Psoas muscle (tissue), 8 donors: ENCODE results near the gene PTPN3. TPM values are rescaled to one million over a fixed set of nuclear protein-coding genes. Genes with fewer than 3 reads are reported as not detected.

Source experiments
- ATAC-seq, 4 donors: fragments of 200-7000 bp; cut with Tn5 transposase; one replicate each; pipeline ENCODE4 v1.9.1; 2020; ENCODE audit warnings: moderate library complexity in 3 of 4, mild to moderate bottlenecking in 2 of 4
- DNase-seq, 2 donors: peaks; one replicate each; pipeline ENCODE4 v3.0.0-alpha.2; 2020
- H3K27ac ChIP-seq: fragments of 200-600 bp; one replicate; pipeline ENCODE4 v1.8.0; 2022
- H3K27me3 ChIP-seq, 3 donors: fragments of 200-600 bp in 1 of 3; one replicate each; pipeline versions ENCODE4 v1.6.1 to v1.8.0; 2013 to 2022; ENCODE audit warnings: low read length in 2 of 3, mild to moderate bottlenecking in 2 of 3, moderate library complexity in 1 of 3; ENCODE audit not compliant: insufficient read depth in 3 of 3
- H3K36me3 ChIP-seq, 2 donors: fragments of 200-600 bp in 1 of 2; one replicate each; pipeline versions ENCODE4 v1.6.1 to v1.8.0; 2013 to 2022; ENCODE audit warnings: low read depth in 1 of 2, mild to moderate bottlenecking in 1 of 2, moderate library complexity in 1 of 2; ENCODE audit not compliant: insufficient read depth in 1 of 2
- H3K4me1 ChIP-seq: fragments of 200-600 bp; one replicate; pipeline ENCODE4 v1.8.0; 2022
- H3K4me3 ChIP-seq: fragments of 200-600 bp; one replicate; pipeline ENCODE4 v1.8.0; 2022; ENCODE audit warnings: mild to moderate bottlenecking
- H3K9me3 ChIP-seq: fragments of 200-600 bp; one replicate; pipeline ENCODE4 v1.8.0; 2022
- CTCF ChIP-seq: fragments of 200-600 bp; IDR thresholded peaks from one replicate; pipeline ENCODE4 v1.8.0; 2022; ENCODE audit warnings: antibody characterized with exemption
- WGBS, 3 donors: extraction: QIAGEN DNeasy Blood & Tissue Kit; methylation state at CpG; one replicate each; pipeline versions ENCODE4 v1.1.6 to v1.1.7; 2013; 5-methylcytosine and 5-hydroxymethylcytosine counted together
- intact Hi-C, 2 donors: fragments of 100-400 bp; cut with DNase I; formaldehyde crosslinking; loops; one replicate each; pipeline versions ENCODE4 v1.11.0 to v1.14.2; 2022
- polyA plus RNA-seq, 3 donors: library from polyadenylated mRNA; stranded (reverse); fragments of 200-250 nt; gene quantifications; one replicate each; pipeline ENCODE4 v1.2.3, GENCODE V29; 2013
- total RNA-seq, 4 donors: library from RNA; stranded (reverse); fragmentation: NEBNext Ultra II Directional in 2 of 4; extraction: Animal tissue kit (Norgen Biotek cat#: 25700) in 2 of 4; gene quantifications; one replicate each; pipeline versions ENCODE4 v1.2.1 to v1.2.4, GENCODE V29; 2021 to 2023
- donor health status: healthy with polysubstance abuse.
- donor health status: DM: no; HTN: no; CAD: no; lungs with moderate emphysema.
- donor health status: Bipolar disorder and iron deficiency.
- donor health status: healthy.
- donor health status: DM: yes; HTN: yes; CAD: no.
- donor health status: DM: no; HTN: no; CAD: no.
- donor health status: DM: no; HTN: no; CAD: no.
- donor health status: DM: yes; HTN: yes; CAD: no.

Gene PTPN3
- total and polyA plus RNA-seq, 7 donors = 8.8 to 130 (median 46.5) TPM

- DNase-seq (no peak), ATAC-seq (no peak)
- H3K27me3 ChIP-seq = peaks cover 0 to 6% (median 0%) of the 10 kb centered on the region in 3 donors
- 70 to 88% (median 71%) methylated on average over 4 of the region's 4 CpGs for WGBS, 3 donors
- intact Hi-C loops = no loop called here
- H3K9me3 ChIP-seq = no peaks in the 10 kb centered on the region
- peaks cover 22% of the 10 kb centered on the region for H3K4me1 ChIP-seq
- H3K36me3 ChIP-seq = no peaks in the 10 kb centered on the region
- no peak for TF ChIP-seq CTCF
- peak overlapping the region; percentile 85 for H3K27ac ChIP-seq
- H3K4me3 ChIP-seq = peak overlapping the region; percentile 73
These were observed 1.3 kb downstream of the PTPN3 start for GRCh38 chr9:109496841-109497225.

GRCh38 chr9:109496218-109496617 lies 1.9 kb downstream of the PTPN3 start:
- Histone ChIP-seq H3K36me3 (no peaks in the 10 kb centered on the region), H3K27ac (peak overlapping the region; percentile 85), H3K4me3 (no peak overlapping the region), H3K9me3 (no peaks in the 10 kb centered on the region), H3K4me1 (peaks cover 22% of the 10 kb centered on the region), H3K27me3 (peaks cover 0 to 6% (median 0%) of the 10 kb centered on the region in 3 donors)
- TF ChIP-seq CTCF = no peak
- intact Hi-C loops = no loop called here
- 91 to 97% (median 93%) methylated on average over 3 of the region's 3 CpGs for WGBS, 3 donors
- ATAC-seq (no peak), DNase-seq (no peak)

GRCh38 chr9:109493648-109494047 lies 4.5 kb downstream of the PTPN3 start:
- Histone ChIP-seq H3K9me3 (no peaks in the 10 kb centered on the region), H3K27ac (no peak overlapping the region), H3K36me3 (no peaks in the 10 kb centered on the region), H3K4me3 (no peak overlapping the region), H3K4me1 (peaks cover 19% of the 10 kb centered on the region), H3K27me3 (peaks cover 0 to 3% (median 0%) of the 10 kb centered on the region in 3 donors)
- ATAC-seq = no peak
- no peak for DNase-seq
- intact Hi-C loops = no loop called here
- TF ChIP-seq CTCF = no peak
- 54 to 73% (median 59%) methylated on average over 6 of the region's 6 CpGs for WGBS, 3 donors

- no peaks in the 10 kb centered on the region for H3K27me3 ChIP-seq
- H3K4me3 ChIP-seq = no peak overlapping the region
- no peaks in the 10 kb centered on the region for H3K9me3 ChIP-seq
- 73 to 79% (median 79%) methylated on average over 2 of the region's 2 CpGs for WGBS, 3 donors
- no peaks in the 10 kb centered on the region for H3K36me3 ChIP-seq
- no peak overlapping the region for H3K27ac ChIP-seq
- no peak for TF ChIP-seq CTCF
- peaks cover 18% of the 10 kb centered on the region for H3K4me1 ChIP-seq
- DNase-seq (no peak), ATAC-seq (no peak)
- intact Hi-C loops = no loop called here
These were observed 6.5 kb downstream of the PTPN3 start for GRCh38 chr9:109491590-109491989.

- peak; percentile 54 to 89 (median 80) for ATAC-seq
- H3K9me3 ChIP-seq = no peaks in the 10 kb centered on the region
- H3K4me3 ChIP-seq = no peak overlapping the region
- intact Hi-C loops = no loop called here
- peak overlapping the region; percentile 32 for H3K27ac ChIP-seq
- no peaks in the 10 kb centered on the region for H3K27me3 ChIP-seq
- H3K4me1 ChIP-seq = peaks cover 18% of the 10 kb centered on the region
- DNase-seq = peak in 1 of 2 donors; percentile 57
- no peaks in the 10 kb centered on the region for H3K36me3 ChIP-seq
- 58 to 73% (median 64%) methylated on average over 7 of the region's 7 CpGs for whole genome bisulfite sequencing, 3 donors
- no peak for TF ChIP-seq CTCF
These were observed 9.2 kb downstream of the PTPN3 start for GRCh38 chr9:109488791-109489492.
